Caco-2 (cell line): Measurements from ENCODE around the gene PLPP4. TPM values are rescaled to one million over a fixed set of nuclear protein-coding genes. Genes with fewer than 3 reads are reported as not detected.

Experiments
- BruUV-seq: library from RNA; stranded (reverse); fragments of 400-500 nt; replicated peaks from 2 replicates; lab custom pipeline; 2021; lab: Mats Ljungman, UMichigan
- CTCF ChIA-PET: fragments of 300-600 bp; sonication (Branson Sonifier 250); formaldehyde crosslinking; loops from one replicate; lab custom pipeline; 2022; ENCODE audit warnings: antibody characterized with exemption; lab: Charles Lee
- POLR2A ChIA-PET: fragments of 300-600 bp; sonication (Branson Sonifier 250); formaldehyde crosslinking; loops from one replicate; lab custom pipeline; 2022; ENCODE audit warnings: antibody characterized with exemption; lab: Charles Lee
- DNase-seq, 2 experiments: peaks; one replicate each; pipeline versions ENCODE4 v3.0.0 to v3.0.0-alpha.2; 2020 to 2022
- H3K27me3 ChIP-seq: replicated peaks from 2 replicates; pipeline ENCODE4 v1.6.0; 2011; ENCODE audit warnings: low read length; ENCODE audit not compliant: control insufficient read depth, insufficient read depth
- H3K36me3 ChIP-seq: 2 replicates; pipeline ENCODE4 v1.5.1; 2011; ENCODE audit warnings: low read length; ENCODE audit not compliant: control insufficient read depth, insufficient read depth
- H3K4me1 ChIP-seq: fragments of 250-450 bp; sonication (Bioruptor Pico); 2 replicates; pipeline ENCODE4 v1.5.1; 2020; ENCODE audit warnings: mild to moderate bottlenecking
- H3K4me3 ChIP-seq: 2 replicates; pipeline ENCODE4 v1.5.1; 2011; ENCODE audit warnings: low read depth, mild to moderate bottlenecking, control low read depth, low read length
- H3K9me3 ChIP-seq: fragments of 250-450 bp; sonication (Bioruptor Pico); 2 replicates; pipeline ENCODE4 v1.5.1; 2020; ENCODE audit warnings: mild to moderate bottlenecking, moderate library complexity
- H3K27ac Mint-ChIP-seq: one replicate; pipeline ENCODE4 v1.8.0; 2022; ENCODE audit warnings: mixed read lengths; ENCODE audit not compliant: unreplicated experiment
- H3K27me3 Mint-ChIP-seq: one replicate; pipeline ENCODE4 v1.8.0; 2022; ENCODE audit warnings: mixed read lengths; ENCODE audit not compliant: insufficient read depth, unreplicated experiment
- H3K36me3 Mint-ChIP-seq: one replicate; pipeline ENCODE4 v1.8.0; 2022; ENCODE audit warnings: mild to moderate bottlenecking, mixed read lengths; ENCODE audit not compliant: insufficient read depth, unreplicated experiment
- H3K4me1 Mint-ChIP-seq: one replicate; pipeline ENCODE4 v1.8.0; 2022; ENCODE audit warnings: low read depth, mixed read lengths; ENCODE audit not compliant: unreplicated experiment
- H3K4me3 Mint-ChIP-seq: one replicate; pipeline ENCODE4 v1.8.0; 2022; ENCODE audit warnings: mild to moderate bottlenecking, moderate library complexity, mixed read lengths; ENCODE audit not compliant: unreplicated experiment
- H3K9me3 Mint-ChIP-seq: one replicate; pipeline ENCODE4 v1.8.0; 2022; ENCODE audit warnings: mixed read lengths; ENCODE audit not compliant: unreplicated experiment
- CTCF ChIP-seq, 2 experiments: fragments of 200-600 bp in 1 of 2; IDR thresholded peaks; 1 replicate in 1 of 2; 2 replicates in 1 of 2; pipeline versions ENCODE4 v1.5.1 to v1.8.0; 2011 to 2022; ENCODE audit warnings: antibody characterized with exemption in 1 of 2, control low read depth in 1 of 2, inconsistent platforms in 1 of 2, low read depth in 1 of 2, low read length in 1 of 2, mild to moderate bottlenecking in 1 of 2, moderate library complexity in 1 of 2; ENCODE audit not compliant: insufficient read depth in 1 of 2, severe bottlenecking in 1 of 2, unreplicated experiment in 1 of 2
- intact Hi-C: fragments of 100-400 bp; cut with micrococcal nuclease; formaldehyde crosslinking; loops from one replicate; pipeline ENCODE4 v1.10.0; 2022; ENCODE audit not compliant: unreplicated experiment
- total RNA-seq: library from RNA; stranded (reverse); gene quantifications from 2 replicates; pipeline ENCODE4 v1.2.3, GENCODE V29; 2022

Gene PLPP4
- total RNA-seq, 1 experiment from 2014 or later, result 0.61 TPM

GRCh38 chr10:120508966-120509365, 51.9 kb downstream of the PLPP4 start:
- ChIA-PET POLR2A (no interaction called here), CTCF (no interaction called here)
- Mint-ChIP-seq H3K36me3 (no peaks in the 10 kb centered on the region), H3K27ac (no peak overlapping the region), H3K9me3 (no peaks in the 10 kb centered on the region), H3K4me3 (no peak overlapping the region), H3K27me3 (peaks cover 3% of the 10 kb centered on the region), H3K4me1 (no peaks in the 10 kb centered on the region)
- no peaks in the 10 kb centered on the region for H3K9me3 ChIP-seq
- H3K27me3 ChIP-seq, result no peaks in the 10 kb centered on the region
- no peaks in the 10 kb centered on the region for H3K36me3 ChIP-seq
- no TSS peak for BruUV-seq
- no peak overlapping the region for H3K4me3 ChIP-seq
- no peak for TF ChIP-seq CTCF (IDR thresholded peaks at IDR 0.05; ENCODE audit: insufficient read depth in 1 of 2, low read depth in 1 of 2, low read length in 1 of 2, severe bottlenecking in 1 of 2, unreplicated experiment in 1 of 2)
- H3K4me1 ChIP-seq, result no peaks in the 10 kb centered on the region
- intact Hi-C loops, result no loop called here
- no peak for DNase-seq

GRCh38 chr10:120511165-120511564, 54.1 kb downstream of the PLPP4 start:
- Mint-ChIP-seq H3K9me3 (no peaks in the 10 kb centered on the region), H3K4me3 (no peak overlapping the region), H3K36me3 (no peaks in the 10 kb centered on the region), H3K27me3 (peaks cover 3% of the 10 kb centered on the region), H3K4me1 (no peaks in the 10 kb centered on the region), H3K27ac (no peak overlapping the region)
- POLR2A ChIA-PET, result no interaction called here
- no TSS peak for BruUV-seq
- Histone ChIP-seq H3K27me3 (no peaks in the 10 kb centered on the region), H3K4me1 (no peaks in the 10 kb centered on the region), H3K9me3 (no peaks in the 10 kb centered on the region), H3K4me3 (no peak overlapping the region), H3K36me3 (no peaks in the 10 kb centered on the region)
- no peak for TF ChIP-seq CTCF (IDR thresholded peaks at IDR 0.05; ENCODE audit: insufficient read depth in 1 of 2, low read depth in 1 of 2, low read length in 1 of 2, severe bottlenecking in 1 of 2, unreplicated experiment in 1 of 2)
- no peak for DNase-seq
- CTCF ChIA-PET, result no interaction called here
- intact Hi-C loops, result no loop called here

- POLR2A ChIA-PET, result no interaction called here
- TF ChIP-seq CTCF (IDR thresholded peaks at IDR 0.05; ENCODE audit: insufficient read depth in 1 of 2, low read depth in 1 of 2, low read length in 1 of 2, severe bottlenecking in 1 of 2, unreplicated experiment in 1 of 2), result no peak
- CTCF ChIA-PET, result no interaction called here
These were observed 56.3 kb downstream of the PLPP4 start for GRCh38 chr10:120513307-120513796.

More at GRCh38 chr10:120513307-120513796, 56.3 kb downstream of the PLPP4 start:
- Mint-ChIP-seq H3K4me3 (no peak overlapping the region), H3K27ac (no peak overlapping the region), H3K27me3 (peaks cover 6% of the 10 kb centered on the region), H3K4me1 (no peaks in the 10 kb centered on the region), H3K9me3 (no peaks in the 10 kb centered on the region), H3K36me3 (no peaks in the 10 kb centered on the region)
- intact Hi-C loops, result no loop called here
- no peak overlapping the region for H3K4me3 ChIP-seq
- no peaks in the 10 kb centered on the region for H3K9me3 ChIP-seq
- no peak for DNase-seq
- no TSS peak for BruUV-seq
- no peaks in the 10 kb centered on the region for H3K4me1 ChIP-seq
- no peaks in the 10 kb centered on the region for H3K27me3 ChIP-seq
- H3K36me3 ChIP-seq, result no peaks in the 10 kb centered on the region
